ENCODE measurements around the gene LMTK2.

Gene LMTK2

GRCh38 chr7:98191668-98192431 is 85.2 kb downstream of the LMTK2 start:
- H3K36me3 Mint-ChIP-seq (ENCODE audit: low read depth), result peaks cover 66% of the 10 kb centered on the region
- no peak for DNase-seq
- no peaks in the 10 kb centered on the region for H3K4me1 Mint-ChIP-seq
- peak overlapping the region; percentile 51 for H3K27ac Mint-ChIP-seq
- H3K4me3 Mint-ChIP-seq, result no peak overlapping the region
- TF ChIP-seq CTCF (IDR thresholded peaks at IDR 0.05), result no peak
- H3K9me3 Mint-ChIP-seq, result no peaks in the 10 kb centered on the region
- H3K27me3 Mint-ChIP-seq (ENCODE audit: low read depth, poor library complexity), result peaks cover 2% of the 10 kb centered on the region

GRCh38 chr7:98192781-98193457 is 86.3 kb downstream of the LMTK2 start:
- no peak for TF ChIP-seq CTCF (IDR thresholded peaks at IDR 0.05)
- Mint-ChIP-seq H3K36me3 (ENCODE audit: low read depth) (peaks cover 59% of the 10 kb centered on the region), H3K4me3 (no peak overlapping the region)

GRCh38 chr7:98193474-98194180 is 87.0 kb downstream of the LMTK2 start:
- TF ChIP-seq CTCF (IDR thresholded peaks at IDR 0.05), result no peak
- H3K9me3 Mint-ChIP-seq, result peaks cover 3% of the 10 kb centered on the region
- no peak overlapping the region for H3K4me3 Mint-ChIP-seq
- no peak overlapping the region for H3K27ac Mint-ChIP-seq
- peaks cover 59% of the 10 kb centered on the region for H3K36me3 Mint-ChIP-seq (ENCODE audit: low read depth)
- H3K27me3 Mint-ChIP-seq (ENCODE audit: low read depth, poor library complexity), result peaks cover 2% of the 10 kb centered on the region
- no peaks in the 10 kb centered on the region for H3K4me1 Mint-ChIP-seq
- DNase-seq, result no peak

More at GRCh38 chr7:98192781-98193457, 86.3 kb downstream of the LMTK2 start:
- no peak for DNase-seq
- no peaks in the 10 kb centered on the region for H3K9me3 Mint-ChIP-seq
- H3K27me3 Mint-ChIP-seq (ENCODE audit: low read depth, poor library complexity), result peaks cover 2% of the 10 kb centered on the region
- no peak overlapping the region for H3K27ac Mint-ChIP-seq
- H3K4me1 Mint-ChIP-seq, result no peaks in the 10 kb centered on the region

- DNase-seq, result no peak
- Mint-ChIP-seq H3K27me3 (ENCODE audit: low read depth, poor library complexity) (peaks cover 2% of the 10 kb centered on the region), H3K27ac (no peak overlapping the region), H3K4me1 (no peaks in the 10 kb centered on the region), H3K9me3 (peaks cover 8% of the 10 kb centered on the region), H3K36me3 (ENCODE audit: low read depth) (peaks cover 59% of the 10 kb centered on the region), H3K4me3 (no peak overlapping the region)
- TF ChIP-seq CTCF (IDR thresholded peaks at IDR 0.05), result no peak
Measured at GRCh38 chr7:98194186-98194585, 87.5 kb downstream of the LMTK2 start.

GRCh38 chr7:98194672-98195457 is 88.2 kb downstream of the LMTK2 start:
- no peak overlapping the region for H3K4me3 Mint-ChIP-seq
- peaks cover 60% of the 10 kb centered on the region for H3K36me3 Mint-ChIP-seq (ENCODE audit: low read depth)
- H3K9me3 Mint-ChIP-seq, result peaks cover 11% of the 10 kb centered on the region
- TF ChIP-seq CTCF (IDR thresholded peaks at IDR 0.05), result no peak
- H3K4me1 Mint-ChIP-seq, result no peaks in the 10 kb centered on the region
- DNase-seq, result no peak
- H3K27me3 Mint-ChIP-seq (ENCODE audit: low read depth, poor library complexity), result peaks cover 2% of the 10 kb centered on the region
- H3K27ac Mint-ChIP-seq, result no peak overlapping the region
